HepG2 (cell line): ENCODE measurements around the gene CA10. TPM values are rescaled to one million over a fixed set of nuclear protein-coding genes. Genes with fewer than 3 reads are reported as not detected.

Experiments
- ATAC-seq: fragments of 200-7000 bp; cut with Tn5 transposase; 3 replicates; pipeline ENCODE4 v1.9.1; 2020; ENCODE audit warnings: mild to moderate bottlenecking, moderate library complexity
- BruUV-seq: library from RNA; stranded (reverse); fragments of 400-500 nt; replicated peaks from 2 replicates; lab custom pipeline; 2021; lab: Mats Ljungman, UMichigan
- CTCF ChIA-PET: fragments of 300-600 bp; formaldehyde crosslinking; extraction: SDS; loops from one replicate; lab custom pipeline; 2021; ENCODE audit warnings: low total read pairs, inconsistent platforms, low intra/inter-chr PET ratio; lab: Yijun Ruan, JAX
- POLR2A ChIA-PET: fragments of 350-600 bp; sonication (Branson Sonifier 250); formaldehyde crosslinking; loops from one replicate; lab custom pipeline; 2020; ENCODE audit warnings: antibody characterized with exemption, inconsistent platforms; lab: Yijun Ruan, JAX
- DNase-seq: peaks from one replicate; pipeline ENCODE4 v3.0.0-alpha.2; 2015; ENCODE audit warnings: low spot score
- FAIRE-seq: peaks from 3 replicates; lab custom pipeline; 2011; peaks lifted over from hg19 to GRCh38; lab: Jason Lieb, UNC
- H2AFZ ChIP-seq: one replicate; pipeline ENCODE4 v1.6.1; 2011; ENCODE audit warnings: low read length, inconsistent platforms
- H3K27ac ChIP-seq: fragments of 300-600 bp; 3 replicates; pipeline ENCODE4 v1.8.0; 2011; ENCODE audit warnings: mixed run types, mild to moderate bottlenecking, mixed read lengths, low read length, inconsistent platforms; ENCODE audit not compliant: insufficient read depth; ENCODE audit errors: extremely low read length
- H3K27me3 ChIP-seq, 2 experiments: fragments of 200-600 bp in 1 of 2; 2 replicates in 1 of 2; 3 replicates in 1 of 2; pipeline versions ENCODE4 v1.6.0 to v1.8.0; 2011; ENCODE audit warnings: low read length in 2 of 2, mild to moderate bottlenecking in 2 of 2, moderate library complexity in 2 of 2, inconsistent platforms in 1 of 2; ENCODE audit not compliant: insufficient read depth in 2 of 2, control insufficient read depth in 1 of 2
- H3K36me3 ChIP-seq, 2 experiments: fragments of 200-600 bp in 1 of 2; replicated peaks in 1 of 2; 2 replicates in 1 of 2; 3 replicates in 1 of 2; pipeline versions ENCODE4 v1.5.1 to v1.8.0; 2011; ENCODE audit warnings: low read length in 2 of 2, inconsistent platforms in 1 of 2; ENCODE audit not compliant: insufficient read depth in 2 of 2, control insufficient read depth in 1 of 2
- H3K4me1 ChIP-seq: 2 replicates; pipeline ENCODE4 v1.5.1; 2012; ENCODE audit warnings: low read length, inconsistent platforms; ENCODE audit not compliant: insufficient read depth
- H3K4me2 ChIP-seq: 2 replicates; pipeline ENCODE4 v1.6.0; 2011; ENCODE audit warnings: low read depth, low read length, inconsistent platforms
- H3K4me3 ChIP-seq, 3 experiments: fragments of 200-600 bp in 1 of 3; sonication (generic), shearing (Covaris generic) in 1 of 3; replicated peaks in 1 of 3; 2 replicates each; pipeline ENCODE4 v1.5.1; 2011 to 2016; ENCODE audit warnings: low read length in 3 of 3, inconsistent platforms in 2 of 3, low read depth in 2 of 3, mild to moderate bottlenecking in 2 of 3, control low read depth in 1 of 3, mixed read lengths in 1 of 3; ENCODE audit not compliant: insufficient read depth in 1 of 3
- H3K79me2 ChIP-seq: one replicate; pipeline ENCODE4 v1.6.1; 2011; ENCODE audit warnings: low read length, inconsistent platforms; ENCODE audit not compliant: insufficient read depth
- H3K9ac ChIP-seq: 2 replicates; pipeline ENCODE4 v1.6.0; 2011; ENCODE audit warnings: mild to moderate bottlenecking, low read depth, low read length, inconsistent platforms; ENCODE audit not compliant: insufficient read depth
- H3K9me3 ChIP-seq: 2 replicates; pipeline ENCODE4 v1.5.1; 2012; ENCODE audit warnings: mild to moderate bottlenecking, low read length
- H4K20me1 ChIP-seq: 2 replicates; pipeline ENCODE4 v1.6.0; 2011; ENCODE audit warnings: inconsistent platforms, mild to moderate bottlenecking, low read length, moderate library complexity; ENCODE audit not compliant: insufficient read depth
- ATRX ChIP-seq: sonication (generic); formaldehyde crosslinking; IDR thresholded peaks from 2 replicates; pipeline ENCODE4 v1.4.0; 2020; ENCODE audit warnings: missing genetic modification reagents, borderline replicate concordance
- DR1 ChIP-seq: sonication (generic); formaldehyde crosslinking; IDR thresholded peaks from 2 replicates; pipeline ENCODE4 v1.8.0; 2021; ENCODE audit warnings: mild to moderate bottlenecking, missing genetic modification reagents, inconsistent platforms
- GLMP ChIP-seq: sonication (generic); formaldehyde crosslinking; IDR thresholded peaks from 2 replicates; pipeline ENCODE4 v1.9.0; 2021; ENCODE audit warnings: missing genetic modification reagents, mild to moderate bottlenecking, borderline replicate concordance
- MXD1 ChIP-seq: sonication (generic); formaldehyde crosslinking; IDR thresholded peaks from 2 replicates; pipeline ENCODE4 v1.4.0; 2020; ENCODE audit warnings: mild to moderate bottlenecking, missing genetic modification reagents
- MZF1 ChIP-seq: sonication (generic); formaldehyde crosslinking; IDR thresholded peaks from 2 replicates; pipeline ENCODE4 v1.8.1; 2023; ENCODE audit warnings: mild to moderate bottlenecking, missing genetic modification reagents, borderline replicate concordance
- REST ChIP-seq, 2 experiments: IDR thresholded peaks; 2 replicates each; pipeline ENCODE4 v1.6.1; 2011 to 2012; ENCODE audit warnings: low read length in 2 of 2, borderline replicate concordance in 1 of 2, low read depth in 1 of 2, mild to moderate bottlenecking in 1 of 2, moderate library complexity in 1 of 2
- SIN3A ChIP-seq: IDR thresholded peaks from 2 replicates; pipeline ENCODE4 v1.6.1; 2011; ENCODE audit warnings: low read depth, mild to moderate bottlenecking, control low read depth, low read length, borderline replicate concordance
- SMYD3 ChIP-seq: sonication (generic); formaldehyde crosslinking; IDR thresholded peaks from 2 replicates; pipeline ENCODE4 v1.8.1; 2023; ENCODE audit warnings: mild to moderate bottlenecking, missing genetic modification reagents
- SP2 ChIP-seq: sonication (generic); formaldehyde crosslinking; IDR thresholded peaks from 2 replicates; pipeline ENCODE4 v1.5.1; 2020; ENCODE audit warnings: mild to moderate bottlenecking, missing genetic modification reagents
- TFDP1 ChIP-seq: IDR thresholded peaks from 2 replicates; pipeline ENCODE4 v1.6.1; 2016; ENCODE audit warnings: missing compliant biosample characterization, missing genetic modification reagents, borderline replicate concordance
- TSC22D2 ChIP-seq: sonication (generic); formaldehyde crosslinking; IDR thresholded peaks from 2 replicates; pipeline ENCODE4 v1.5.1; 2020; ENCODE audit warnings: missing genetic modification reagents, mild to moderate bottlenecking, borderline replicate concordance
- ZC3H13 ChIP-seq: sonication (generic); formaldehyde crosslinking; IDR thresholded peaks from 2 replicates; pipeline ENCODE4 v1.8.1; 2023; ENCODE audit warnings: mild to moderate bottlenecking, missing genetic modification reagents, moderate library complexity
- ZFP36L2 ChIP-seq: sonication (generic); formaldehyde crosslinking; IDR thresholded peaks from 2 replicates; pipeline ENCODE4 v1.4.0; 2020; ENCODE audit warnings: missing genetic modification reagents
- ZMYM3 ChIP-seq: sonication (generic); formaldehyde crosslinking; IDR thresholded peaks from 2 replicates; pipeline ENCODE4 v1.5.1; 2020; ENCODE audit warnings: mild to moderate bottlenecking, missing genetic modification reagents
- ZNF12 ChIP-seq: sonication (generic); formaldehyde crosslinking; IDR thresholded peaks from 2 replicates; pipeline ENCODE4 v1.5.0; 2020; ENCODE audit warnings: missing genetic modification reagents
- ZNF205 ChIP-seq: IDR thresholded peaks from 2 replicates; pipeline ENCODE4 v1.6.1; 2018; ENCODE audit warnings: missing biosample characterization, missing genetic modification reagents
- ZNF260 ChIP-seq: sonication (generic); formaldehyde crosslinking; IDR thresholded peaks from 2 replicates; pipeline ENCODE4 v1.4.0; 2020; ENCODE audit warnings: missing genetic modification reagents, low read depth, mild to moderate bottlenecking, borderline replicate concordance
- ZNF850 ChIP-seq: sonication (generic); formaldehyde crosslinking; conservative IDR thresholded peaks from 2 replicates; pipeline ENCODE4 v1.9.0; 2021; ENCODE audit warnings: mild to moderate bottlenecking, missing genetic modification reagents
- ZSCAN29 ChIP-seq: sonication (generic); formaldehyde crosslinking; conservative IDR thresholded peaks from 2 replicates; pipeline ENCODE4 v1.4.0; 2020; ENCODE audit warnings: mild to moderate bottlenecking, missing genetic modification reagents
- ZZZ3 ChIP-seq: sonication (generic); formaldehyde crosslinking; IDR thresholded peaks from 2 replicates; pipeline ENCODE4 v1.4.0; 2020; ENCODE audit warnings: missing genetic modification reagents, mild to moderate bottlenecking, borderline replicate concordance
- in situ Hi-C: cut with HindIII; loops from 2 replicates; pipeline ENCODE4 v1.10.0; 2017; ENCODE audit warnings: low pct_unique_long_range_greater_than_20kb; ENCODE audit not compliant: extremely low pct_ligation_motif_present
- intact Hi-C: fragments of 100-400 bp; cut with micrococcal nuclease; formaldehyde crosslinking; loops from one replicate; pipeline ENCODE4 v1.10.0; 2022; ENCODE audit not compliant: unreplicated experiment
- polyA plus RNA-seq, 8 experiments: library from polyadenylated mRNA; depleted of rRNA in 3 of 8; stranded (reverse) in 7 of 8; unstranded in 1 of 8; fragments of >200 nt; fragmentation: Illumina TruSeq in 4 of 8; extraction: Trizol in 4 of 8; gene quantifications; 2 replicates each; pipeline versions ENCODE4 v1.2.1 to v1.2.3, GENCODE V29; 2011 to 2016; ENCODE audit warnings: low read depth in 4 of 8, missing spikeins in 1 of 8, mixed read lengths in 1 of 8; ENCODE audit not compliant: insufficient read depth in 1 of 8
- total RNA-seq, 5 experiments: library from RNA; depleted of rRNA; stranded (reverse); fragments of >200 nt; fragmentation: Illumina TruSeq; extraction: Trizol; gene quantifications; 2 replicates each; pipeline ENCODE4 v1.2.3, GENCODE V29; 2016; ENCODE audit warnings: low read depth in 1 of 5

CA10 gene
- total and polyA plus RNA-seq, 2 of the 13 experiments (the other 11 are each of a cell fraction or from before 2014, with no cell fraction given): not detected

- no peaks in the 10 kb centered on the region for H3K4me1 ChIP-seq
- TF ChIP-seq ZC3H13 (CRISPR knock-in tag) (no peak), ATRX (CRISPR knock-in tag) (no peak), ZZZ3 (no peak), SIN3A (no peak), TSC22D2 (CRISPR knock-in tag) (no peak), DR1 (CRISPR knock-in tag) (no peak), MXD1 (CRISPR knock-in tag) (no peak), REST (IDR thresholded peaks at IDR 0.05; ENCODE audit: borderline replicate concordance in 1 of 2, low read depth in 1 of 2, low read length in 2 of 2) (no peak), SMYD3 (no peak), GLMP (no peak), ZNF12 (CRISPR knock-in tag) (no peak), SP2 (CRISPR knock-in tag) (no peak), ZNF260 (no peak), ZNF205 (no peak), ZNF850 (CRISPR knock-in tag) (no peak), MZF1 (no peak), ZSCAN29 (CRISPR knock-in tag) (no peak), ZFP36L2 (CRISPR knock-in tag) (no peak), ZMYM3 (CRISPR knock-in tag) (no peak), TFDP1 (CRISPR knock-in tag) (no peak)
- no peak overlapping the region for H3K4me2 ChIP-seq
- ChIA-PET CTCF (no interaction called here), POLR2A (no interaction called here)
- no peak overlapping the region for H3K27ac ChIP-seq
- no peaks in the 10 kb centered on the region for H3K36me3 ChIP-seq
- in situ Hi-C loops: no loop called here
- no peaks in the 10 kb centered on the region for H3K9me3 ChIP-seq
- H3K79me2 ChIP-seq: no peaks in the 10 kb centered on the region
- no peak for ATAC-seq
- no peak for DNase-seq
- no peak for FAIRE-seq
- intact Hi-C loops: no loop called here
- H3K9ac ChIP-seq: no peak overlapping the region
- H4K20me1 ChIP-seq: no peaks in the 10 kb centered on the region
- no peak overlapping the region for H2AFZ ChIP-seq
- no peak overlapping the region for H3K4me3 ChIP-seq
- no peaks in the 10 kb centered on the region; a peak in 1 of 5 replicates for H3K27me3 ChIP-seq
- BruUV-seq: no TSS peak
Observed at GRCh38 chr17:52155301-52155700, 3.2 kb downstream of the CA10 start.
